ENCODE data around the gene ARMH3.

DNA sequence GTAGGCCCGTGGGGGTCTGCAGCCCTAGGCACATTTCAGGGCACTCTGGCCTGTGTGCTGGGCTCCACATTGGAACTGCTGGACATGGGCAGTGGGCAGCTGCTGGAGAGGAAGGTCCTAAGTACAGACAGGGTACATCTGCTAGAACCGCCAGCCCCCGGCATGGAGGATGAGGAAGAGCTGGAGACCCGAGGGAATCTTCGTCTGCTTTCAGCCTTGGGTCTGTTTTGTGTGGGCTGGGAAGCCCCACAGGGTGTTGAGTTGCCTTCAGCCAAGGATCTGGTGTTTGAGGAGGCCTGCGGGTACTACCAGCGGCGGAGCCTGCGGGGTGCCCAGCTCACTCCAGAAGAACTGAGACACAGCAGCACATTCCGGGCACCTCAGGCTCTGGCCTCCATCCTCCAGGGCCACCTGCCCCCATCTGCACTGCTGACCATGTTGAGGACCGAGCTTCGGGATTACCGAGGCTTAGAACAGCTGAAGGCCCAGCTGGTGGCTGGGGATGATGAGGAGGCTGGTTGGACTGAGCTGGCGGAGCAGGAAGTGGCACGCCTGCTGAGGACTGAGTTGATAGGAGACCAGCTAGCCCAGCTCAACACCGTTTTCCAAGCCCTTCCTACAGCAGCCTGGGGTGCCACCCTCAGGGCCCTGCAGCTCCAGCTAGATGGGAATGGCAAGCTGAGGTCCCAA lies 10.6 kb upstream of the ARMH3 start:
- TF ChIP-seq, protein P1, sequence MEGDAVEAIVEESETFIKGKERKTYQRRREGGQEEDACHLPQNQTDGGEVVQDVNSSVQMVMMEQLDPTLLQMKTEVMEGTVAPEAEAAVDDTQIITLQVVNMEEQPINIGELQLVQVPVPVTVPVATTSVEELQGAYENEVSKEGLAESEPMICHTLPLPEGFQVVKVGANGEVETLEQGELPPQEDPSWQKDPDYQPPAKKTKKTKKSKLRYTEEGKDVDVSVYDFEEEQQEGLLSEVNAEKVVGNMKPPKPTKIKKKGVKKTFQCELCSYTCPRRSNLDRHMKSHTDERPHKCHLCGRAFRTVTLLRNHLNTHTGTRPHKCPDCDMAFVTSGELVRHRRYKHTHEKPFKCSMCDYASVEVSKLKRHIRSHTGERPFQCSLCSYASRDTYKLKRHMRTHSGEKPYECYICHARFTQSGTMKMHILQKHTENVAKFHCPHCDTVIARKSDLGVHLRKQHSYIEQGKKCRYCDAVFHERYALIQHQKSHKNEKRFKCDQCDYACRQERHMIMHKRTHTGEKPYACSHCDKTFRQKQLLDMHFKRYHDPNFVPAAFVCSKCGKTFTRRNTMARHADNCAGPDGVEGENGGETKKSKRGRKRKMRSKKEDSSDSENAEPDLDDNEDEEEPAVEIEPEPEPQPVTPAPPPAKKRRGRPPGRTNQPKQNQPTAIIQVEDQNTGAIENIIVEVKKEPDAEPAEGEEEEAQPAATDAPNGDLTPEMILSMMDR (conservative IDR thresholded peaks at IDR 0.05), result no peak
- no peak for TF ChIP-seq ZFX (IDR thresholded peaks at IDR 0.05)

All from C4-2B (cell line).